Astrocyte of the spinal cord (primary cell): ENCODE results near the gene UBXN2A.
"Not testable (repeated sequence)": the region's sequence is repeated elsewhere in the genome, so short reads cannot be mapped to it uniquely, and the experiment has no call there.

ENCODE experiments used
- DNase-seq: peaks from one replicate; pipeline ENCODE4 v3.0.0; 2011; ENCODE audit warnings: low read depth, low spot score
- H3K4me3 ChIP-seq: 2 replicates; pipeline ENCODE4 v1.5.1; 2011; ENCODE audit warnings: low read depth, mild to moderate bottlenecking, low read length, moderate library complexity
- CTCF ChIP-seq: IDR thresholded peaks from 2 replicates; pipeline ENCODE4 v1.5.1; 2012; ENCODE audit warnings: low read depth, mild to moderate bottlenecking, low read length, inconsistent platforms
- in situ Hi-C: cut with HindIII; loops from 2 replicates; pipeline ENCODE4 v1.10.0; 2017; ENCODE audit warnings: low sequenced_read_pairs

Gene UBXN2A

GRCh38 chr2:24022975-24023575 is 82.8 kb downstream of the UBXN2A start:
- no peak overlapping the region for H3K4me3 ChIP-seq
- in situ Hi-C loops, result no loop called here
- no peak for DNase-seq
- TF ChIP-seq CTCF, result no peak

- in situ Hi-C loops, result no loop called here
- peak; percentile 29 for DNase-seq
- peak; percentile 57 for TF ChIP-seq CTCF
- H3K4me3 ChIP-seq, result no peak overlapping the region
Observed at GRCh38 chr2:24024018-24024417, 83.8 kb downstream of the UBXN2A start.

DNA sequence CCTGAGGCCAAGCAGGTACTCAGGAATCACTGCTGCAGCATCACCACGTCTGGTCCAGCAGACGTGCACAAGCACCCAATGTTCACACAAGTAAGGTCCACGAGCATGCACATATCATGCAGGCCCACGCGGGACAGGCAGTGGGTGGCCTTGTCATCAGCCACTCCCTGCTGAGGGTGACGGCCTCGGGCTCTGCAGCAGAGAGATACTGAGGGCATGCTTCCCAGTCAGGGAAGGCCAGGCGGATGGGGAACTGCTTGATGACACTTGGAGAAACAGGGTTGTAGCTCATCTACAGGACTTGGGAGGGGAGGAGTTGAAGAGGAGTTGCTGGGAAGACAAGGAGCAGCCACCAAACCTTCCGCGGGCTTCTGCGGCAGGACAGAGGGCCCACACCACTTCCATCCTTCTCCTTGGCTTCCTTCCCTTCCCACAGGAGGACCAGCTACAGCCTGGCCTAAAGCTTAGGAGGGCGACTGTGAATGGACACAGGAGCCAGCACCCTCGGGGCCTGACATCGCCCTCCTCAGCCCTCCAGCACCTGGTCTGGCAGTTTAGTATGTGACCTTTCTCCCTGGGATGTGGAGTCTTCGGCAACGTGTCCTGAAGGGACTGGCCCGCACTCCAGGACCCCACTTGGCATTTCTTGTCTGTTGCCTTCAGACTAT is 84.9 kb downstream of the UBXN2A start:
- in situ Hi-C loops, result no loop called here
- no peak overlapping the region for H3K4me3 ChIP-seq
- DNase-seq, result no peak
- TF ChIP-seq CTCF, result no peak

- in situ Hi-C loops, result no loop called here
- DNase-seq, result no peak
- H3K4me3 ChIP-seq, result no peak overlapping the region
- no peak for TF ChIP-seq CTCF
Observed at GRCh38 chr2:24026233-24026632, 86.0 kb downstream of the UBXN2A start.

GRCh38 chr2:24038786-24039499 is 98.7 kb downstream of the UBXN2A start:
- no peak for TF ChIP-seq CTCF
- in situ Hi-C loops, result no loop called here
- no peak overlapping the region for H3K4me3 ChIP-seq
- no peak for DNase-seq

- no peak for TF ChIP-seq CTCF
- no peak overlapping the region for H3K4me3 ChIP-seq
- in situ Hi-C loops, result no loop called here
- DNase-seq, result no peak
Observed at GRCh38 chr2:24040511-24040910, 100.2 kb downstream of the UBXN2A start.

- H3K4me3 ChIP-seq, DNase-seq, in situ Hi-C loops: not testable (repeated sequence)
Observed at GRCh38 chr2:24043133-24043532, 102.9 kb downstream of the UBXN2A start.
